ENCODE results near the gene VSIG10.
"Not testable (repeated sequence)": the region's sequence is repeated elsewhere in the genome, so short reads cannot be mapped to it uniquely, and the experiment has no call there.

Gene VSIG10

DNA sequence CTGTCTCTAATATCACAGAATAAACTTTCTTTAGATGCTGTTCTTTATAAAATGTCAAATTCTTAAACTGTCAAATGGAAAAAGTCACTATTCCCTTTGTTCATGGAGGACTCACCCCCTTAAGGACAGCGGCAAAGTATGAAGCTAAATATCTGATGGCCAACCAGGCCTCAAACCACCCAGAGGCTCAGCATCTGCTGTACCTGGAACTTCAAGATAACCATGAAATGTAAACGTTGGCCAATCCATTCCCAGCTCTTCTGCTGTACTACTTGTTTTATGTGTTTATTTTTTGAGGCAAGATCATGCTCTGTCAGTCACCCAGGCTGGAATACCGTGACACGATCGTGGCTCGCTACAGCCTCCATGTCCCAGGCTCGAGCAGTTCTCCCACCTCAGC lies 71.6 kb downstream of the VSIG10 start:
- no peak for DNase-seq

DNA sequence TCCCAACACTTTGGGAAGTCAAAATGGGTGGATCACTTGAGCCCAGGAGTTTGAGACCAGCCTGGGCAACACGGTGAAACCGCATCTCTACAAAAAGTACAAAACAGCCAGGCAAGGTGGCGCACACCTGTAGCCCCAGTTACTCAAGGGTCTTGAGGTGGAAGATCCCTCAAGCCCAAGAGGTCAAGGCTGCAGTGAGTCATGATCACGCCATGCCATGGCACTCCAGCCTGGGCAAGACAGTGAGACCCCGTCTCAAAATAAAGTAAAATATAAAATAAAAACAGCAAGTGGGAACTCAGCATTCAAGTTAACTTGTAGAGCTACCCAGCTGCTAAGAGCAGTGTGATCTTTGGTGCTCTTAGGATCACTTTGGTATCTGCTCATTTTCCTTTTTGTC lies 74.6 kb downstream of the VSIG10 start:
- DNase-seq = no peak

DNA sequence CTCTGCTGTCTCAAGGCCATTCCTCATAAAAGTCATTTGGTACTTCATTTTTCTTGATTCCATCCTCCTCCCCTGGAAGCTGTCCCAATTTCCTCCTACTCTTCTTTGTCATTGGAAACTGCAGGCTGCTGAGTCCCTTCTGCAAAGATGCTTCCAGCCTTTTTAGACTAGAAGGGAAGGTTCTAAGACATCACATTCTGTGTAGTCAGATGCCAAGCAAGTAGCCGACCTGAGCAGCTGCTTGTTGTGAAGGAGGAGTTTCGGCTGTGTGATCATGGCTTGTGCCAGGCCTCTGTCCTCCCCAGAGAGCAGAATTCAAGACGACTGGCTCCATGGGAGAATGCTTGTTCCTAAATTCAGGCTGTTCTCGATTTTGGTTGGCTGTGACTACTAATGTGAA lies 78.6 kb downstream of the VSIG10 start:
- DNase-seq = no peak

DNA sequence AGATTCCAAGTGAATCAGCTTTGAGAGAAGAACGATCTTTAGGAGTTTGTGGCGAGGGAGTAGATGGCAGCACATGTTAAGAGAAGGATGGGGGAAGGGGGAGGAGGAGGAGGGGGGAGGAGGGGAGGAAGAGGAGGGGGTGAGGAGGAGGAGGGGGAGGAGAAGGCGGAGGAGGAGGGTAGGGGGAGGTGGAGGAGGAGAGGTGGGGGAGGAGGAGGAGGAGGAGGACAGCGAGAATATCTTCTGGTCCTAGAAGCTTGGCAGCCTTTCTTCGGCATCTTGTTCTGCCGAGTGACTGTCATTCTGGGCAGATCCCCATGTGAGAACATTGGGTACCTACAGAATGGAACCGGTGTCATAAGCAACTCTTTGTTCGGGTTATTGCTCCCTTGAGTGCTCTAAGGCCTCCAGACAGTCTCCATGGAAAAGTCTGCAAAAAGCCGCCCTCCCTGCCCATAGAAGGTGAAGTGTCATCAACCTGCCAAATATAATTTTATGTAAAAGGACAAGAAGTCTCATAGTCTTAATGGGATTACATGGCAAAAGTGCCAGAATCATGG lies 80.4 kb downstream of the VSIG10 start:
- DNase-seq = no peak

DNA sequence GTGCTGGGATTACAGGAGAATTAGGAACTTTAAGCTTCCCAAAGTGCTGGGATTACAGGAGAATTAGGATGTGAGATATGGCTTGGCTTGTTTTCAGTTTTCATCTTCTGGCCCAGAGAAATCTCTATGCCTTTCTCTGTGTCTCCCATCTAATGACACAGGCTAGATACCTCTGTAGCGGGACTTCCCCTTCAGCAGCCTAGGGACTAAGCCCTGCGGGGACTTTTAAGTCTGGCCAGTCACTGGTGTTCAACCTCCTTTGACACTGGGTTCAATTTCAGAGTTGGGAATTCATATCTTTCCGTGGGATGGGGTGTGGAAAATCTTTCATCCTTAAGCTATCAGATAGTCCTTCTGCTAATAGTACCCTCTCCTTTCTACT lies 81.1 kb downstream of the VSIG10 start:
- DNase-seq = no peak

DNA sequence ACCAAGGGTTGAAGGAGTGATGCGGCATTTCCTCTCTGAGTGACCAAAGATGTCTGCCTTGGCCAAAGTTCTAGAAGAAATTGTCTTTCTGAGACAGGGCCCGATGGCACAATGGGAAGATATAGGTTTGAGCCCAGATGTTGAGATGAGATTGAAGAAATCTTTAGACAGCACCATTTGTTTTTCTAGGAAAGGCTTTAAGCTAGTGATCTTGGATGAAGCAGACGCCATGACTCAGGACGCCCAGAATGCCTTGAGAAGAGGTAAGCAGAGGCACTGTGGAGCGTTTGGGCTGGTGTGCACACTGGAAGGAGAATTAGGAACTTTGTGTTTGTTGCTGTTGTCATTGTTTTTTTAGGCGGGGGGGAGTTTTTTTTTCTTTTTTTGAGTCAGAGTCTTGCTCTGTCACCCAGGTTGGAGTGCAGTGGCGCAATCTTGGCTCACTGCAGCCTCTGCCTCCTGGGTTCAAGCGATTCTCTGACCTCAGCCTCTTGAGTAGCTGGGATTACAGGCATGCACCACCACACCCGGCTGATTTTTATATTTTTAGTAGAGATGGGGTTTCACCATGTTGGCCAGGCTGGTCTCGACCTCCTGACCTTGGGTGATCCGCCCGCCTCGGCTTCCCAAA lies 81.6 kb downstream of the VSIG10 start:
- DNase-seq = not testable (repeated sequence)

DNA sequence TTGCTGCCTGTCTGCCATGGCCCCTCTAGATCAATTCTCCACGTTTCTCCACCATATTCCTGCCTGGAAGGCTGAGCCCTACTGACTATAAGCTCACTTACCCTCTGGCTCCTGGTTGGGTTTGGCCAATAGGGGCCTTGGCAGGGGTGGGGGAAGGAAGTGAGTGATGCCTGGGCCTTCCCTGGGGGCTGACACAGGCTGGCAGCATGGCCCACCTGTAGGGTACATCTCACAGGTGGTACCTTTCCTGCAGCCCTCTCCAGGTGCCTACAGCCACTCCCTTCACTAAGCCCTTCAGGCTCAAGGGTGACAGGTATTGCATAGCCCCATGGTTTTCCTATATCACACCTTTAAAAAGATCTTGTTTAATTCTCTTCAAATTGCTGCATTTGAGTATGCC lies 83.8 kb downstream of the VSIG10 start:
- DNase-seq = no peak

DNA sequence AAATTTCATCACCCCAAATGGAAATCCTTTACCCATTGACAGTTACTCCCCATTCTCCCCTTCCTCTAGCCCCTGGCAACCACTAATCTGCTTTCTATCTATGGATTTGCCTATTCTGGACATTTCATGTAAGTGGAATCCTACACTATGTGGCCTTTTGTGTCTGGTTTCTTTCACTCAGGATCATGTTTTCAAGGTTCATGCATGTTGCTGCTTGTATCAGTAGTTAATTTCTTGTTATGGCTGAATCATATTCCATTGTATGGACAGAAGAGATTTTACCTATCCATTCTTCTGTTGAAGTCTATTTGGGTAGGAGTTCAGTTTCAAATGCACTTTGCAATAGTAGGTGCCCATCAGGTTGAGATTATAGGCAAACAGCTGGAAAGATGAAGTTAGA lies 85.9 kb downstream of the VSIG10 start:
- DNase-seq = no peak

DNA sequence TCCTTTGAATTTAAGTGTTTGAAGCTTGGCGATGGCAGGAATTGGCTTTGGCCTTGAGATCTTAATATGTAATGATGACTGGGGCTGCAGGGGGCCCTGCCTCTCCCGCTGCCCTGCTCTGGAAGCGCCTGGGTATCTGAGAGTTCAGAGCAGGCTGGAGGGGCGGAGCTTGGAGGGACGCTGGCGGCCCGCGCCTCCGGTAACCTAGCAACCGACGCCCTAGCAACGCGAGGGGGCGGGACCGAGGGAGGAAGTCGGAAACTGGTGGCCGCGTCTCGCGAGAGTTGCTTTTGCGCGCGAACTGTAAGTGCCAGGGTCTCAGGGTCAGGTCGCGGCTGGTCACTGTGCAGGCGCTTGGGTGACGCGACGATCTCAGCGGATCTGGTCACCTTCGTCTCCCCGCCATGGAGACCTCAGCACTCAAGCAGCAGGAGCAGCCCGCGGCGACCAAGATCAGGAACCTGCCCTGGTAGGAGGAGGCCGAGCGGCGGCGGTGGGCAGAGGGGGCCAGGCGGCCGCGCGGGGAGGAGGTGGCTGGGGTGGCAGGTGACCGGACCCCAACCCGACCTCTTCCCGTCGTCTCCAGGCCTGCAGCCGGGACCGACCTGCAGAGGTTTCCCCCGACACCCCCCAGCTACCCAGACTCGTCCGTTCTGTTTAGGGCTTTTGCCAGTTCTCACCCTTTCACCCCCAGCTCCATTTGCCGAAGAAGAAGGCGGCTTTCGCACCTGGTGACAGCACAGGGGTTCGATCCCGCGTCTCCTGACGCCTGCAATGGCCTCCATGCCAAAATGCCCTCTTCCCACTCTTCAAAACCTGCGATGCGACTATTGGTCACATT lies 87.2 kb downstream of the VSIG10 start, which contains the start of gene RFC5:
Gene RFC5 (plus strand): TSS at position 280 of the 841 bp plus-strand sequence. CDS start 125 bp downstream, at position 405.
- DNase-seq = peak; percentile 98

DNA sequence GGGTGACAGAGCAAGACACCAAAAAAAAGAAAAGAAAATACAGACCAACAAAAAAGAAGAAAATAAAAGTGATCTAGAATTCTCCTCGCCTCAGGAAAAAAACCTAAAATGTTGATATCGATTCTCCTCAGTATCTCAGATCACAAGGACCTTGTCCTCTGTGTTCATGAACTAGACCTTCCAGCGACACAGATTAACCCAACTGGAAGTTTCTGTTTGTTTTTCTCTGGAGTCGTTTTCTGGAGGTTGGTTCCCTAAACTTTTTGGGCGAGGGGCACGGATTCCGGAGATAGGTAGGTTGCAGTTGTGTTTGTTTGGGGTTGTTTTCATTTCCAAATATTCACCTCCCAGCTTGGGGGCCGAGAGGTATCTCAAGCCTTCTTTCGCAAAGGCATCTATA lies 87.9 kb downstream of the VSIG10 start:
- no peak for DNase-seq

DNA sequence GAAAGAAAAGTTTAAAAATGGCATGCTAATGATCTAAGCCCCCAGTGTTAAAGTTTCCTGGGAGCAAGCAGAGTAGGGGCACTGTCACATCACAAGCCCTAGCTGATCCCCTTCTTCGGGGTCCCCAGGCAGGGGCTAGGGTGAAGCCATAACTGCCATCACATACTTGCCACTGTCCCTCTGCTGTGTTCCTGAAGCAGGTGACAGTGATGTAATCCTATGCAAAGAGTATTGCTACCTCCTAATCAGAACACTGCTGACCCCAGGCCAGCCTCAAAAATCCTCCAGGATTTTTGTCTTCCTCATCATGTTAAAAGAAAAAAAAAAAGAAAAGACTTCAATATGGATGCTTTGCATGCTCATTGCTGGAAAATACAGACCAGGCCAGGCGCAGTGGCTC lies 88.5 kb downstream of the VSIG10 start:
- DNase-seq = no peak

Data from effector CD4-positive, alpha-beta T cell (primary cell).